Left lobe of liver (tissue), 2 donors: Measurements from ENCODE around the gene OVCH1. TPM values are rescaled to one million over a fixed set of nuclear protein-coding genes. Genes with fewer than 3 reads are reported as not detected.
A peak's percentile ranks its signal among the peaks of the same experiment; 100 is the strongest.
"Not testable (repeated sequence)": the region's sequence is repeated elsewhere in the genome, so short reads cannot be mapped to it uniquely, and the experiment has no call there.

Source experiments
- ATAC-seq: fragments of 200-7000 bp; cut with Tn5 transposase; one replicate; pipeline ENCODE4 v1.9.1; 2020; ENCODE audit warnings: mild to moderate bottlenecking, moderate library complexity
- DNase-seq: peaks from one replicate; pipeline ENCODE4 v3.0.0-alpha.2; 2020; ENCODE audit warnings: low spot score
- total RNA-seq: library from RNA; stranded (reverse); gene quantifications from one replicate; pipeline ENCODE4 v1.2.1, GENCODE V29; 2021
- donor health status: DM: no; HTN: no; CAD: no; lungs with moderate emphysema.
- donor health status: DM: no; HTN: yes; CAD: no.

OVCH1 gene
- total RNA-seq, 1 donor from 2014 or later, result not detected

DNA sequence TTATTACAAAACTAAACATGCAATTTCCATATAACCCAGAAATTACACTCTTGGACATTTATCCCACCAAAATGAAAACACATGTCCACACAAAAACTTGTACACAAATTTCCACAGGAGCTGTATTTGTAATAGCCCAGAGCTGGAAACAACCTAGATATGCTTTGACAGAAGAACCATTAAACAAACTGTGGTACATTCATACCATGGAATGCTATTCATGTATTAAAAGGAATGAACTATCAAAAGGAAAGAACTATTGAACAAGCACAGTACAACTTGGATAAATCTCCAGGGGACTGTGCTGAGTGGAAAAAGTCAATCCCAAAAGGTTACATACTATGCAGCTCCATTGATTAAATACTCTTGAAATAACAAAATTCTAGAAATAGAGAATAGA, 80.7 kb downstream of the OVCH1 start:
- DNase-seq, result no peak
- no peak for ATAC-seq

DNA sequence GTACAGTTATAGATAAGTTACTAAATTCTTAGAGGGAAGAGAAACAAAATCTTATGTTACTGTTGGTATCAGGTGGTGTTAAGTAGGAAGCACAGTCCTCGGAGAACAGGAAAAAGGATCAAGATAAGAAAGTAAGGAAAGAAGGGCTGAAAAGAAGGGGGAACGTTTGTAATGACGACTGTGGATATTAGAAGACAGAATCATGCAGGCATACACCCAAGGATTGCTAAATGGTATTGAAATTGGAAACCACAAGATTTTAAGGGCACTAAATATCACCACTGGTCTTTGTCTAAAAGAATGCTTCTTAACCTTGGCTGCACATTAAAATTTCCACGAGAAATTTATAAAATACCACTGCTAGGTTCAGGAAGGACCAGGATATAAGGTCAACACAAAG, 82.4 kb downstream of the OVCH1 start:
- DNase-seq, result no peak
- no peak for ATAC-seq

GRCh38 chr12:29414368-29414767, 83.1 kb downstream of the OVCH1 start:
- DNase-seq, result no peak
- no peak for ATAC-seq

- ATAC-seq, result no peak
- DNase-seq, result no peak
Measured at GRCh38 chr12:29405561-29405960, 91.9 kb downstream of the OVCH1 start.

GRCh38 chr12:29403991-29404390, 93.5 kb downstream of the OVCH1 start:
- ATAC-seq, result no peak
- no peak for DNase-seq

DNA sequence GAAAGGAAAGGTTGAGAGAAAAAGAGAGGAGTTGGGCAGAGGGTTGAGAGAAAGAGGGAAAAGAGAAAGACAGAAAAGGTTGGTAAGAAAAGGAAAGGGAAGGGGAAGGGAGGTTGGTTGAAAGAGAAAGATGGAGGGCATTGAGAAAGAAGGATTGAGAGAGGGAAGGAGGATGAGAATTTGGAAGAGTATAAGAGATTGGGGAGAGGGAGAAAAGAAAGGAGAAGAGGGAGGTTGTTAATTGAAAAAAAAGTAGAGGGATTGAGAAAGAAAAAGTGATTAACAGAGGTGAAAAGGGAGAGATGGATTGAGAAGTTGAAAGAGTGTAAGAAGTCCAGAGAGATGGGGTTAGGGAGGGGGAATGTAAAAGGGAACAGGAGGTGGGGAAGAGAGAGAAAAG, 95.0 kb downstream of the OVCH1 start:
- DNase-seq, result no peak
- no peak for ATAC-seq

- DNase-seq, result no peak
- no peak for ATAC-seq
Measured at GRCh38 chr12:29398495-29398894, 99.0 kb downstream of the OVCH1 start.

DNA sequence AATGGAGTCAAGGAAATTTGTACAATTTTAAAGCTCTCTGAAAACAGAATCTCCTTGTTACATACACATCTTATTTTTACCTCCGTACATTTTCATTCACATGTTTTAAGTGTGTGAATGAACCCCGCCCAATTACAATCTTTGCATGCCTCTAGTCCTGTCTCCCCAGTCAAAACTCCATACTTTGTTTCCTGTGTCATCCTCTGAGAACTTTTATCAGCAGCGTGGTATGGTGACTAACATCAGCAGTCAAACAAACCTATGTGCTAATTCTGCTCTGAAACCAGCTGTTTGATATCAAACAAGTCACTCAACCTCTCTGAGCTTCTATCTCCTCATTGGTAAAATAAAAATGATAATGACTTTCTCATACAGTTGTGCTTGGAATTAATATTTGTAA, 100.7 kb downstream of the OVCH1 start:
- DNase-seq, result no peak
- ATAC-seq, result no peak

DNA sequence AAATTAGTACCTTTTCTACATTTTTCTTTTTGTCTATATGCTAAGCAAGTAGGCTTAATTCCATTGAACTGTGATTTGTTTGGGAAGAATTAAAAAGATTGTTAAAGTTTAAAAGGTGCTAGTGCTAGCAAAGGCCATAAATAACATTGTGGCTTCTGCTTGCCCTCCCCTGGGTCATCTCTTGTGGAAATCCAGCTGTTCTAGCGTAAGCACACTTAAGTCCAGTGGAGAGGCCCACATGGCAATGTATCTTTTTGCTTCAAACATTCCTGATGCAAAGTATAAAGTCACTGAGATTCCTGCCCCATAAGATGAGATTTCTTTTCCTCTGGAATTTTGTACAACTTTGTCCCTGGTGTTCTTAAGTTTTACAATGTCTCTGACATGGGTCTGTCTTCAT, 102.1 kb downstream of the OVCH1 start:
- DNase-seq (no peak), ATAC-seq (no peak)

DNA sequence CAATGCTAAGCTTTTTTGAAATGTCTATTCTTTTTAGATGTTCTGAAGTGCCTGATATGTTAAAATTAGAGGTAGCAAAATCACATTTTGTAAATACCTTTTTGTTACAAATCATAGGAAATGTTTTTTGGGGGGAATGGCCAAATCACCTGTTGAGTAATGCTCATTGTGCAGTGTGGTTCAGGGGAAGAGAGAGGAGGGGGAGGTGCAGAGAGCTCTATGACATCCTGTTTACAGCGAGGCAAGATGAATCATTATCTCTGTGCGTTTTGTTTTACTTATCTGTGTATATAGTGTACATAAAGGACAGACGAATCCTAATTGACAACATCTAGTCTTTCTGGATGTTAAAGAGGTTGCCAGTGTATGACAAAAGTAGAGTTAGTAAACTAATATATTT, 107.1 kb downstream of the OVCH1 start:
- not testable (repeated sequence) for ATAC-seq, DNase-seq

GRCh38 chr12:29389295-29389919, 108.1 kb downstream of the OVCH1 start:
- DNase-seq (no peak), ATAC-seq (no peak)

DNA sequence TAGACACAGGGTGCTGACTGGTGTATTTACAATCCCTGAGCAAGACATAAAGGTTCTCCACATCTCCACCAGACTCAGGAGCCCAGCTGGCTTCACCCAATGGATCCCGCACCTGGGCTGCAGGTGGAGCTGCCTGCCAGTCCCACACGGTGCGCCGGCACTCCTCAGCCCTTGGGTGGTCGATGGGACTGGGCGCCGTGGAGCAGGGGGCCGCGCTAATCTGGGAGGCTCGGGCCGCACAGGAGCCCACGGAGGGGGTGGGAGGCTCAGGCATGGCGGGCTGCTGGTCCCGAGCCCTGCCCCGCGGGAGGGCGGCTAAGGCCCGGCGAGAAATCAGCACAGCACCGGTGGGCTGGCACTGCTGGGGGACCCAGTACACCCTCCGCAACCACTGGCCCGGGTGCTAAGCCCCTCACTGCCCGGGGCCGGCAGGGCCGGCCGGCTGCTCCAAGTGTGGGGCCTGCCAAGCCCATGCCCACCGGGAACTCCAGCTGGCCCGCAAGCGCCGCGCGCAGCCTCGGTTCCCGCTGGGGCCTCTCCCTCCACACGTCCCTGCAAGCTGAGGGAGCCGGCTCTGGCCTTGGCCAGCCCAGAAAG, 111.3 kb downstream of the OVCH1 start:
- DNase-seq, ATAC-seq: not testable (repeated sequence)

- DNase-seq, ATAC-seq: not testable (repeated sequence)
Measured at GRCh38 chr12:29385194-29385593, 112.3 kb downstream of the OVCH1 start.

GRCh38 chr12:29382251-29382650, 115.2 kb downstream of the OVCH1 start:
- DNase-seq (no peak), ATAC-seq (no peak)

DNA sequence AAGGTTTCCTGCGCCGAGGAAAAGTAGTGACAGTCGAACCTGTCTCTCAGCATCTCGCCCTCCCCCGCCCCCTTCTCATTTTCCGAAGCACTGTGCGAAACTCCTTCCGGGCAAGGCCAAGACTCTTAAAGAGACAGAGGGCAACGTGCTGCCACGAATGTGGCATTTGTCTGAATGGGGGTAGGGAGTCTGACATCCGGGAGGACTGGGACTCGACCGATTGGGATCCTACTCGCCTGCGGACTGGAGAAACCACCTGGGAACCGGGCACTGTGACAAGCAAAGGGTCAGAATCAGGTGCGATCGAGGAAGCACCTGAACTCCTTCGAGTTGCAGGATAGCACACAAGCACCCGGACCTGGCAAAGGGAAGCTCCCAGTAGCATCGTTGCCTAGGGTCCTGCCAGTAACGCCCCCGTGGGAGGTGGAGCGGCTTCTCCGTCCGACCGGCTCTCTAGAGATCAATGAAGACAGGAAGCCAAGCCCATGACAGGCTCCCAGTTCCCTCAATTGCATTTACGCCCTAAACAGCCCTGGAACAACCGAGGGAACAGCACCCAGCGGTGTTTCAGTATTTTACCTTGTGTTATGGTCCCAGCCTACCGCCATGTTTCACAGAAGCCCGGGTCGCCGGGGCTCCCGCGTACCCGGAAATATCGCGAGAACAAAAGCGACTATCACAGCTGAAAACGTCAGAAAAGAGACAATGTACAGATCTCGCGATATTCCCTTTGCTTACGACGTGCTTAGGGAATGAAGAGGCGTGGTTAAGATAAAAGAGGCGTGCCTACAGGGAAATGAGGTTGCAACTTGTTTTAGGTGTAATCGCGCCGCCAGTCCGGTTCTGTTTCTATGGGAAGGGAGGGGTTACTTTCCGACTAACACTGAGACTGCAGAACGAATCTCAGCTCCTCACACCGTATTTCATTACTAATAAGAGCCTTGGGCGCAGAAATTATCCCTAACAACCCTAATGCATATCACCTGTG, 116.7 kb downstream of the OVCH1 start, which contains the start of gene ERGIC2:
Gene ERGIC2 (minus strand): TSS at position 637 of the 988 bp plus-strand sequence. CDS start 9,539 bp downstream, outside the sequence.
- ATAC-seq, result peak; percentile 97
- DNase-seq, result peak; percentile 91

Other genes starting within 250 kb of the OVCH1 start
- 31.7 TPM for gene ERGIC2, start 116.5 kb downstream of the OVCH1 start, total RNA-seq